Measurements from ENCODE around the gene OR6B1. TPM values are rescaled to one million over a fixed set of nuclear protein-coding genes. Genes with fewer than 3 reads are reported as not detected.

Gene OR6B1
- total RNA-seq, 1 experiment from 2014 or later: not detected

DNA sequence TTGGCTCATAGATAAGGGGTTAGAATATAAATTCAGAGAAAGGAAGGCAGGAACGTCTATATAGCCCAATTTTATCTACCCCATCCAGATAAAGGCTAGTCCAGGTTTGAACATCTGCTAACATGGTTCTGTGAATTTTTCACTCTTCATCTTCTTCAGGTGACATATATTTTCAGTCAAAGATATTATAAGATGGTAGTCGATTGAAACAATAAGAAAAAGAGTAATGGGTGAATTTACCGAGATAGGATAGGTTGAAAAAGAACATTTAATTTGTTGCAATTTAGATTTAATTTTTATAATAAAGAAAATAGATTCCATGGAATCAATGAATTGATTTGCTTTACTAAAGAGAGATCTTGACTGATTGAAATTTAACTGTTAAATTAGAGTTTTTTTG, 45.6 kb upstream of the OR6B1 start, which contains the start of gene OR2F1:
Gene OR2F1, plus strand, starts transcription at position 301 of the 400 bp plus-strand sequence. CDS start 5,127 bp downstream, outside the sequence.
- H3K4me3 Mint-ChIP-seq (ENCODE audit: unreplicated experiment): no peak within 1 kb of the TSS
- no peaks in the 10 kb centered on the region for H3K27me3 Mint-ChIP-seq (ENCODE audit: insufficient read depth, unreplicated experiment)
- H3K36me3 Mint-ChIP-seq (ENCODE audit: insufficient read depth, unreplicated experiment): no peaks in the 10 kb centered on the region
- ChIA-PET CTCF (no interaction called here), POLR2A (no interaction called here)
- no peaks in the 10 kb centered on the region; the same call in 1 of the 2 replicates for H3K4me1 ChIP-seq
- H3K9me3 ChIP-seq: no peaks in the 10 kb centered on the region
- H3K9me3 Mint-ChIP-seq (ENCODE audit: unreplicated experiment): peaks cover 10% of the 10 kb centered on the region
- no TSS peak for BruUV-seq (replicated peaks)
- TF ChIP-seq, protein P1, sequence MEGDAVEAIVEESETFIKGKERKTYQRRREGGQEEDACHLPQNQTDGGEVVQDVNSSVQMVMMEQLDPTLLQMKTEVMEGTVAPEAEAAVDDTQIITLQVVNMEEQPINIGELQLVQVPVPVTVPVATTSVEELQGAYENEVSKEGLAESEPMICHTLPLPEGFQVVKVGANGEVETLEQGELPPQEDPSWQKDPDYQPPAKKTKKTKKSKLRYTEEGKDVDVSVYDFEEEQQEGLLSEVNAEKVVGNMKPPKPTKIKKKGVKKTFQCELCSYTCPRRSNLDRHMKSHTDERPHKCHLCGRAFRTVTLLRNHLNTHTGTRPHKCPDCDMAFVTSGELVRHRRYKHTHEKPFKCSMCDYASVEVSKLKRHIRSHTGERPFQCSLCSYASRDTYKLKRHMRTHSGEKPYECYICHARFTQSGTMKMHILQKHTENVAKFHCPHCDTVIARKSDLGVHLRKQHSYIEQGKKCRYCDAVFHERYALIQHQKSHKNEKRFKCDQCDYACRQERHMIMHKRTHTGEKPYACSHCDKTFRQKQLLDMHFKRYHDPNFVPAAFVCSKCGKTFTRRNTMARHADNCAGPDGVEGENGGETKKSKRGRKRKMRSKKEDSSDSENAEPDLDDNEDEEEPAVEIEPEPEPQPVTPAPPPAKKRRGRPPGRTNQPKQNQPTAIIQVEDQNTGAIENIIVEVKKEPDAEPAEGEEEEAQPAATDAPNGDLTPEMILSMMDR (IDR thresholded peaks at IDR 0.05; ENCODE audit: insufficient read depth in 1 of 2, low read depth in 1 of 2, low read length in 1 of 2, severe bottlenecking in 1 of 2, unreplicated experiment in 1 of 2): no peak
- peaks cover 32% of the 10 kb centered on the region for H3K4me1 Mint-ChIP-seq (ENCODE audit: low read depth, unreplicated experiment)
- H3K36me3 ChIP-seq (ENCODE audit: control insufficient read depth, insufficient read depth, low read length): no peaks in the 10 kb centered on the region
- H3K27ac Mint-ChIP-seq (ENCODE audit: unreplicated experiment): no peak within 1 kb of the TSS
- H3K4me3 ChIP-seq (ENCODE audit: low read depth, low read length): no peak within 1 kb of the TSS
- intact Hi-C loops (cut with micrococcal nuclease; ENCODE audit: unreplicated experiment): no loop called here
- no peak for DNase-seq
- no peaks in the 10 kb centered on the region for H3K27me3 ChIP-seq (replicated peaks; ENCODE audit: control insufficient read depth, insufficient read depth, low read length)

DNA sequence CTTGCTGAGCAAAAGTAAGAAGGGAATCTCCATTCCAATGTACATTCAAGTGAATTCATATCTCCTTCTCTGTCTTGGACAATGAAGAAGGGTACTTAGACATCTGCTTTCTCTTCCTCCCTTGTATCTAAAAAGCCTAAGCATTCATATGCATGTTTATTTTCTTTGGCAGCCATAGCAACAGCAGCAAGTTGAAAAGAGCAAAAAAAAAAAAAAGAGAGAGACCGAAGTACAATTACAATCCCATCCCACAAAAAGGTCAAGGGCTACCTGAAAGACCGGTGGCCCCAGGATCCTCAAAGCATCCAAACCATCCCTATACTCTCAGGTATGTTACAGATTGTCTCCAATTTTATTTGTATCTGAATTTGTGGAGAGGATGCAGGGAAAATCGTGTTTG, 41.3 kb upstream of the OR6B1 start:
- BruUV-seq (replicated peaks): no TSS peak
- ChIA-PET CTCF (no interaction called here), POLR2A (no interaction called here)
- peak in 1 of 2 experiments; percentile 54 for DNase-seq
- Histone ChIP-seq H3K27me3 (replicated peaks; ENCODE audit: control insufficient read depth, insufficient read depth, low read length) (no peaks in the 10 kb centered on the region), H3K4me1 (peaks cover 2% of the 10 kb centered on the region; the same call in 1 of the 2 replicates), H3K4me3 (ENCODE audit: low read depth, low read length) (no peak overlapping the region), H3K9me3 (no peaks in the 10 kb centered on the region), H3K36me3 (ENCODE audit: control insufficient read depth, insufficient read depth, low read length) (no peaks in the 10 kb centered on the region)
- intact Hi-C loops (cut with micrococcal nuclease; ENCODE audit: unreplicated experiment): no loop called here
- Mint-ChIP-seq H3K4me1 (ENCODE audit: low read depth, unreplicated experiment) (peaks cover 34% of the 10 kb centered on the region), H3K4me3 (ENCODE audit: unreplicated experiment) (no peak overlapping the region), H3K9me3 (ENCODE audit: unreplicated experiment) (peaks cover 20% of the 10 kb centered on the region), H3K27me3 (ENCODE audit: insufficient read depth, unreplicated experiment) (no peaks in the 10 kb centered on the region), H3K27ac (ENCODE audit: unreplicated experiment) (no peak overlapping the region), H3K36me3 (ENCODE audit: insufficient read depth, unreplicated experiment) (no peaks in the 10 kb centered on the region)
- TF ChIP-seq, protein P1 (IDR thresholded peaks at IDR 0.05; ENCODE audit: insufficient read depth in 1 of 2, low read depth in 1 of 2, low read length in 1 of 2, severe bottlenecking in 1 of 2, unreplicated experiment in 1 of 2): no peak

DNA sequence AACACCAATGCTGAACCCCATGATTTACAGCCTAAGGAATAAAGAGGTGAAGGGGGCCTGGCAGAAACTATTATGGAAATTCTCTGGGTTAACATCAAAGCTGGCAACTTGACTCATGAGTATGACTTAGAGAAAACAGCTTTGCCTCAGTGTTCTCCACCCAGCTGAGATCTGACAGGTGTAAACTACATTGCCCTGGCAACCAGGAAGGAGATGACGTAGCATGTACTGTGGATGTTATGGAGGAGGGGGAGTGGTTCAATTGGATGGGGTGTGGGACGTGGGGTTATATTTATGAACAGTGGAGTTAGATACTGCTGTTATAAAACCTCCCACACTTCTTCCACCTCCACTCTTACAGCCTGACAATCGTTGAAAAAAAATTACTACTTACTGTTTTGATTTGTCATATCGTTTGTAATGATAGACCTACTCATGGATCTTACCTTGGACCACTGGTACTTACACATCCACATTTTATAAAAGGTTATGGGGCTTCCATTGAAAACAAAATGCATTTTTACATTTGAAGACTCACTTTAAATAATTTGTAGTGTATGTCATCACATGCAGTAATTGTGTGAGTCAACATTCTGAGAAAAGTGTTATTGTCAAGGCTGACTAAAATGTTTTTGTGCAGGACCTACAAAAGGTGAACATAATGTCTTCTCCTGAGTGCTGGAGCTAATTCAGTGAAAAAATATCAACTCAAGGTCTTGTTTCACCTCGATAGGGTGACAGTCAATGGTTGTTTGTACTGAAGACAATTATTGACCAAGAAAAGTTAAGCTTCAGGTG, 39.1 kb upstream of the OR6B1 start:
- ChIA-PET POLR2A (no interaction called here), CTCF (no interaction called here)
- intact Hi-C loops (cut with micrococcal nuclease; ENCODE audit: unreplicated experiment): no loop called here
- Mint-ChIP-seq H3K36me3 (ENCODE audit: insufficient read depth, unreplicated experiment) (no peaks in the 10 kb centered on the region), H3K9me3 (ENCODE audit: unreplicated experiment) (peaks cover 20% of the 10 kb centered on the region), H3K27me3 (ENCODE audit: insufficient read depth, unreplicated experiment) (no peaks in the 10 kb centered on the region), H3K27ac (ENCODE audit: unreplicated experiment) (no peak overlapping the region), H3K4me3 (ENCODE audit: unreplicated experiment) (no peak overlapping the region), H3K4me1 (ENCODE audit: low read depth, unreplicated experiment) (peaks cover 47% of the 10 kb centered on the region)
- DNase-seq: no peak
- Histone ChIP-seq H3K4me1 (peaks cover 24% of the 10 kb centered on the region), H3K9me3 (peaks cover 4% of the 10 kb centered on the region; the same call in 1 of the 2 replicates), H3K36me3 (ENCODE audit: control insufficient read depth, insufficient read depth, low read length) (no peaks in the 10 kb centered on the region), H3K27me3 (replicated peaks; ENCODE audit: control insufficient read depth, insufficient read depth, low read length) (no peaks in the 10 kb centered on the region), H3K4me3 (ENCODE audit: low read depth, low read length) (no peak overlapping the region)
- TF ChIP-seq, protein P1 (IDR thresholded peaks at IDR 0.05; ENCODE audit: insufficient read depth in 1 of 2, low read depth in 1 of 2, low read length in 1 of 2, severe bottlenecking in 1 of 2, unreplicated experiment in 1 of 2): no peak
- BruUV-seq (replicated peaks): no TSS peak

All from Caco-2 (cell line).